T-cell (primary cell): ENCODE measurements around the gene FNBP1L. TPM values are rescaled to one million over a fixed set of nuclear protein-coding genes. Genes with fewer than 3 reads are reported as not detected.

Experiments used
- ATAC-seq, 4 experiments: fragments of 200-7000 bp in 3 of 4; fragments of 150-1000 bp in 1 of 4; cut with Tn5 transposase; replicated peaks in 1 of 4; 1 replicate in 3 of 4; 2 replicates in 1 of 4; pipeline ENCODE4 v1.10.0; 2021; ENCODE audit warnings: moderate library complexity in 3 of 4, mild to moderate bottlenecking in 2 of 4, moderate number of reproducible peaks in 1 of 4
- CTCF ChIA-PET, 2 donors: fragments of 300-600 bp; sonication (Branson Sonifier 250); formaldehyde crosslinking; loops; one replicate each; lab custom pipeline; 2022; ENCODE audit warnings: antibody characterized with exemption in 2 of 2; lab: Charles Lee
- POLR2A ChIA-PET, 2 donors: fragments of 300-600 bp; sonication (Branson Sonifier 250); formaldehyde crosslinking; loops; one replicate each; lab custom pipeline; 2022; ENCODE audit warnings: antibody characterized with exemption in 2 of 2; lab: Charles Lee
- DNase-seq, 35 experiments: peaks; one replicate each; pipeline versions ENCODE4 v3.0.0 to v3.0.0-alpha.2; 2013 to 2023
- H3K27ac ChIP-seq: one replicate; pipeline ENCODE4 v1.5.1; 2013; ENCODE audit warnings: low read length
- H3K27me3 ChIP-seq, 2 experiments: replicated peaks in 1 of 2; 1 replicate in 1 of 2; 2 replicates in 1 of 2; pipeline versions ENCODE4 v1.6.1 to v1.7.0; 2013; ENCODE audit warnings: low read length in 1 of 2, mixed read lengths in 1 of 2; ENCODE audit not compliant: control insufficient read depth in 2 of 2, insufficient read depth in 2 of 2; ENCODE audit errors: extremely low read depth in 1 of 2
- H3K36me3 ChIP-seq, 2 donors: 1 replicate in 1 of 2; 2 replicates in 1 of 2; pipeline versions ENCODE4 v1.6.1 to v1.7.0; 2013; ENCODE audit warnings: low read length in 1 of 2; ENCODE audit not compliant: control insufficient read depth in 2 of 2, insufficient read depth in 1 of 2; ENCODE audit errors: extremely low read depth in 1 of 2
- H3K4me1 ChIP-seq, 2 experiments: 1 replicate in 1 of 2; 2 replicates in 1 of 2; pipeline versions ENCODE4 v1.6.1 to v1.7.0; 2013; ENCODE audit warnings: low read length in 2 of 2, mixed read lengths in 1 of 2; ENCODE audit not compliant: insufficient read depth in 2 of 2, control insufficient read depth in 1 of 2; ENCODE audit errors: extremely low read depth in 1 of 2
- H3K4me3 ChIP-seq, 2 donors: 1 replicate in 1 of 2; 2 replicates in 1 of 2; pipeline versions ENCODE4 v1.5.1 to v1.7.0; 2013; ENCODE audit warnings: mild to moderate bottlenecking in 2 of 2, low read length in 1 of 2, moderate library complexity in 1 of 2; ENCODE audit not compliant: control insufficient read depth in 1 of 2; ENCODE audit errors: extremely low read depth in 1 of 2
- H3K9me3 ChIP-seq: 2 replicates; pipeline ENCODE4 v1.7.0; 2013
- H3K27ac Mint-ChIP-seq, 2 donors: one replicate each; pipeline ENCODE4 v1.8.0; 2020 to 2021; ENCODE audit warnings: mild to moderate bottlenecking in 2 of 2, mixed read lengths in 2 of 2
- H3K27me3 Mint-ChIP-seq, 2 donors: one replicate each; pipeline ENCODE4 v1.8.0; 2021 to 2022; ENCODE audit warnings: mixed read lengths in 2 of 2
- H3K36me3 Mint-ChIP-seq: one replicate; pipeline ENCODE4 v1.8.0; 2021; ENCODE audit warnings: mixed read lengths
- H3K4me1 Mint-ChIP-seq, 3 donors: one replicate each; pipeline ENCODE4 v1.8.0; 2020 to 2022; ENCODE audit warnings: mixed read lengths in 3 of 3, mild to moderate bottlenecking in 1 of 3
- H3K4me3 Mint-ChIP-seq, 3 donors: one replicate each; pipeline ENCODE4 v1.8.0; 2020 to 2022; ENCODE audit warnings: mild to moderate bottlenecking in 3 of 3, mixed read lengths in 3 of 3, moderate library complexity in 3 of 3
- H3K9me3 Mint-ChIP-seq, 3 donors: one replicate each; pipeline ENCODE4 v1.8.0; 2020 to 2022; ENCODE audit warnings: mixed read lengths in 3 of 3
- WGBS: methylation state at CpG from one replicate; pipeline ENCODE4 v1.1.5; 2013; ENCODE audit warnings: missing lambda C conversion rate; ENCODE audit not compliant: insufficient coverage; 5-methylcytosine and 5-hydroxymethylcytosine counted together
- total RNA-seq, 35 experiments: library from RNA in 6 of 35; stranded (reverse) in 6 of 35; fragments of 120-200 nt in 1 of 35; gene quantifications; one replicate each; pipeline versions ENCODE4 v1.2.1 to v1.2.4 and lab custom pipeline; 2013 to 2026

The FNBP1L gene
- total RNA-seq, 5 donors from 2014 or later (not counting 1 experiment from before 2014, with no cell fraction given): 1.2 to 3.2 (median 1.6) TPM

DNA sequence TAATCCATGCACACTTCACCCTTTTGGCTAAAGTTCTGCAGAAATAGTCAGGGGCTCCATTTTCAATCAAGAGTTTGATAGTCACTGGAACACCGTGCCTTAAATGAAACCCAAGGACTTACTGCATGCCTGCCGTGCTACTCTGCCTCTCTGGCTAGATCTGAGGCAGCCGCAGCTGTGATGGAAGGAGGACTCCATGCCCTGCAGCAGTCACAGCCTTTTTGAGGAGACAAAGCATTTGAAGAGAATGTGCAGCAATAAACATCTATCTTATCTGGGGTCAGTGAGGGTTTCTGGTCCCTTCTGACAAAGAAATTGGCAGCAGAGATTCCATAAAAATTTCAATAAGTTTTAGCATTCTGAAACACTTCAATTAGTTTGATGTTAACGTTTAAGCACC is 155.7 kb downstream of the FNBP1L start:
- Histone ChIP-seq H3K27ac (no peak overlapping the region), H3K4me3 (no peak overlapping the region), H3K36me3 (no peaks in the 10 kb centered on the region), H3K9me3 (no peaks in the 10 kb centered on the region), H3K4me1 (no peaks in the 10 kb centered on the region), H3K27me3 (peaks cover 0 to 9% of the 10 kb centered on the region in 2 experiments)
- H3K36me3 Mint-ChIP-seq: no peaks in the 10 kb centered on the region
- peaks cover 0 to 3% (median 2%) of the 10 kb centered on the region in 3 donors for H3K4me1 Mint-ChIP-seq
- ATAC-seq (no peak), DNase-seq (no peak)
- ChIA-PET POLR2A (no interaction called here), CTCF (no interaction called here)
- no peak overlapping the region for H3K27ac Mint-ChIP-seq
- 97% methylated on average over 4 of the region's 4 CpGs for WGBS
- H3K4me3 Mint-ChIP-seq: no peak overlapping the region
- no peaks in the 10 kb centered on the region for H3K27me3 Mint-ChIP-seq
- no peaks in the 10 kb centered on the region for H3K9me3 Mint-ChIP-seq

Other genes with a start within 250 kb of the FNBP1L start
- gene DR1, start 102.2 kb upstream of the FNBP1L start, total RNA-seq: 10 to 100 TPM; 58.8 to 72.3 (median 65.1) TPM
- gene BCAR3, start 233.7 kb downstream of the FNBP1L start, total RNA-seq: 1 to 10 TPM in 4 of 5 donors, under 1 TPM in 1; 0.63 to 2.5 (median 1.4) TPM